ENCODE data around the gene RFX5. TPM values are rescaled to one million over a fixed set of nuclear protein-coding genes. Genes with fewer than 3 reads are reported as not detected.

RFX5 gene
- polyA plus RNA-seq, 2 of the 4 experiments (the other 2 are of a cell fraction) = 55.9 to 60.1 TPM

DNA sequence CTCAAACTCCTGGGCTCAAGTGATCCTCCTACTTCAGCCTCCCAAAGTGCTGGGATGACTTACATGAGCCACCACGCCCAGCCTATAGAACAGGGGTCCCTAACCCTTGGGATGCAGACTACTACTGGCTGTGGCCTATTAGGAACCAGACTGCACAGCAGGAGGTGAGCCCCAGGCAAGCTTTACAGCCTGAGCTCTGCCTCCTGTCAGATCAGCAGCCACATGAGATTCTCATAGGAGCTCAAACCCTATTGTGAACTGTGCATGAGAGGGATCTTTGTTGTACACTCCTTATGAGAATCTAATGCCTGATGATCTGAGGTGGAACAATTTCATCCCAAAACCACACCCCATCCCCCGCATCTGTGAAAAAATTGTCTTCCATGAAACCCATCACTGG is 39.0 kb upstream of the RFX5 start (continued):
- TF ChIP-seq PHF8 (IDR thresholded peaks at IDR 0.05; ENCODE audit: borderline replicate concordance, low read depth) = no peak

DNA sequence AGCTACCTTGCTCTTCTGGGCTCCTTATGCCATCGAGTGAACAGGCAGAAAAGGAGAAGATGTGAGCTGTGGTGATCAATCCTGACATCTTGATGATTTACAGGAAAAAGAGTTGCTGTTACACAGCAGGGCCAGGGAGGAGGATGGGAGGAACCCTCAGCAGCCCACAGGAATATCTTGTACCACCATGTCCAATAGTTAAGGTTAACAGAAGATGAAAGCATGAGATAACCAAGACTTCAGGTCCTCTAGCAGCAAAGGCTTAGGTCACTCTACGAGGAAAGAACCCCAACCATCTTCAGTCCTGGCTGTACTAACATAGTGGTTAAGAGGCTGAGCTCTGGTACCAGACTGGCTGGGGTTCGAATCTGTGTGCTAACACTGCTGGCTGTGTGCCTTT is 37.5 kb upstream of the RFX5 start:
- WGBS (ENCODE audit: missing lambda C conversion rate) = 40% methylated on average over 3 of the region's 3 CpGs
- no peaks in the 10 kb centered on the region for H3K4me1 ChIP-seq
- no peak overlapping the region for H3K27ac ChIP-seq
- no peak overlapping the region for H3K4me2 ChIP-seq
- ATAC-seq (peak in 1 of 2 experiments; percentile 64; a peak in 3 of 6 replicates), FAIRE-seq (no peak), DNase-seq (ENCODE audit: low read depth in 1 of 2, low spot score in 1 of 2) (no peak)
- H3K9me3 ChIP-seq = no peaks in the 10 kb centered on the region
- CTCF ChIA-PET = interaction anchor here (0.8 to 2.4 kb wide), 5 partner anchors 9 to 84 kb away, joined by 3 to 11 read pairs (median 7); no protein-coding TSS in a partner anchor
- TF ChIP-seq CHD2 (IDR thresholded peaks at IDR 0.05; ENCODE audit: low read length, partially characterized antibody) (no peak), MAFK (IDR thresholded peaks at IDR 0.05; ENCODE audit: partially characterized antibody) (no peak), POLR2AphosphoS2 (conservative IDR thresholded peaks at IDR 0.05; ENCODE audit: low read length) (no peak), NR3C1 (IDR thresholded peaks at IDR 0.05) (no peak), NFE2L2 (conservative IDR thresholded peaks at IDR 0.05; ENCODE audit: low read length) (no peak), KDM1A (IDR thresholded peaks at IDR 0.05; ENCODE audit: low read depth) (no peak), ZC3H11A (IDR thresholded peaks at IDR 0.05) (no peak), KDM5A (IDR thresholded peaks at IDR 0.05) (no peak), CBX8 (IDR thresholded peaks at IDR 0.05) (no peak), ZNF302 (CRISPR knock-in tag; IDR thresholded peaks at IDR 0.05) (no peak)
- TF ChIP-seq, protein P1, sequence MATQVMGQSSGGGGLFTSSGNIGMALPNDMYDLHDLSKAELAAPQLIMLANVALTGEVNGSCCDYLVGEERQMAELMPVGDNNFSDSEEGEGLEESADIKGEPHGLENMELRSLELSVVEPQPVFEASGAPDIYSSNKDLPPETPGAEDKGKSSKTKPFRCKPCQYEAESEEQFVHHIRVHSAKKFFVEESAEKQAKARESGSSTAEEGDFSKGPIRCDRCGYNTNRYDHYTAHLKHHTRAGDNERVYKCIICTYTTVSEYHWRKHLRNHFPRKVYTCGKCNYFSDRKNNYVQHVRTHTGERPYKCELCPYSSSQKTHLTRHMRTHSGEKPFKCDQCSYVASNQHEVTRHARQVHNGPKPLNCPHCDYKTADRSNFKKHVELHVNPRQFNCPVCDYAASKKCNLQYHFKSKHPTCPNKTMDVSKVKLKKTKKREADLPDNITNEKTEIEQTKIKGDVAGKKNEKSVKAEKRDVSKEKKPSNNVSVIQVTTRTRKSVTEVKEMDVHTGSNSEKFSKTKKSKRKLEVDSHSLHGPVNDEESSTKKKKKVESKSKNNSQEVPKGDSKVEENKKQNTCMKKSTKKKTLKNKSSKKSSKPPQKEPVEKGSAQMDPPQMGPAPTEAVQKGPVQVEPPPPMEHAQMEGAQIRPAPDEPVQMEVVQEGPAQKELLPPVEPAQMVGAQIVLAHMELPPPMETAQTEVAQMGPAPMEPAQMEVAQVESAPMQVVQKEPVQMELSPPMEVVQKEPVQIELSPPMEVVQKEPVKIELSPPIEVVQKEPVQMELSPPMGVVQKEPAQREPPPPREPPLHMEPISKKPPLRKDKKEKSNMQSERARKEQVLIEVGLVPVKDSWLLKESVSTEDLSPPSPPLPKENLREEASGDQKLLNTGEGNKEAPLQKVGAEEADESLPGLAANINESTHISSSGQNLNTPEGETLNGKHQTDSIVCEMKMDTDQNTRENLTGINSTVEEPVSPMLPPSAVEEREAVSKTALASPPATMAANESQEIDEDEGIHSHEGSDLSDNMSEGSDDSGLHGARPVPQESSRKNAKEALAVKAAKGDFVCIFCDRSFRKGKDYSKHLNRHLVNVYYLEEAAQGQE (IDR thresholded peaks at IDR 0.05) = no peak
- TF ChIP-seq, protein P2, sequence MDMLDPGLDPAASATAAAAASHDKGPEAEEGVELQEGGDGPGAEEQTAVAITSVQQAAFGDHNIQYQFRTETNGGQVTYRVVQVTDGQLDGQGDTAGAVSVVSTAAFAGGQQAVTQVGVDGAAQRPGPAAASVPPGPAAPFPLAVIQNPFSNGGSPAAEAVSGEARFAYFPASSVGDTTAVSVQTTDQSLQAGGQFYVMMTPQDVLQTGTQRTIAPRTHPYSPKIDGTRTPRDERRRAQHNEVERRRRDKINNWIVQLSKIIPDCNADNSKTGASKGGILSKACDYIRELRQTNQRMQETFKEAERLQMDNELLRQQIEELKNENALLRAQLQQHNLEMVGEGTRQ (IDR thresholded peaks at IDR 0.05) = no peak
- TF ChIP-seq, protein P3, sequence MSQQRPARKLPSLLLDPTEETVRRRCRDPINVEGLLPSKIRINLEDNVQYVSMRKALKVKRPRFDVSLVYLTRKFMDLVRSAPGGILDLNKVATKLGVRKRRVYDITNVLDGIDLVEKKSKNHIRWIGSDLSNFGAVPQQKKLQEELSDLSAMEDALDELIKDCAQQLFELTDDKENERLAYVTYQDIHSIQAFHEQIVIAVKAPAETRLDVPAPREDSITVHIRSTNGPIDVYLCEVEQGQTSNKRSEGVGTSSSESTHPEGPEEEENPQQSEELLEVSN (IDR thresholded peaks at IDR 0.05; ENCODE audit: borderline replicate concordance, low read depth) = no peak
- TF ChIP-seq, protein P4, sequence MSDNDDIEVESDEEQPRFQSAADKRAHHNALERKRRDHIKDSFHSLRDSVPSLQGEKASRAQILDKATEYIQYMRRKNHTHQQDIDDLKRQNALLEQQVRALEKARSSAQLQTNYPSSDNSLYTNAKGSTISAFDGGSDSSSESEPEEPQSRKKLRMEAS (IDR thresholded peaks at IDR 0.05) = no peak
- H3K4me3 ChIP-seq = no peak overlapping the region
- POLR2A ChIA-PET = no interaction called here

DNA sequence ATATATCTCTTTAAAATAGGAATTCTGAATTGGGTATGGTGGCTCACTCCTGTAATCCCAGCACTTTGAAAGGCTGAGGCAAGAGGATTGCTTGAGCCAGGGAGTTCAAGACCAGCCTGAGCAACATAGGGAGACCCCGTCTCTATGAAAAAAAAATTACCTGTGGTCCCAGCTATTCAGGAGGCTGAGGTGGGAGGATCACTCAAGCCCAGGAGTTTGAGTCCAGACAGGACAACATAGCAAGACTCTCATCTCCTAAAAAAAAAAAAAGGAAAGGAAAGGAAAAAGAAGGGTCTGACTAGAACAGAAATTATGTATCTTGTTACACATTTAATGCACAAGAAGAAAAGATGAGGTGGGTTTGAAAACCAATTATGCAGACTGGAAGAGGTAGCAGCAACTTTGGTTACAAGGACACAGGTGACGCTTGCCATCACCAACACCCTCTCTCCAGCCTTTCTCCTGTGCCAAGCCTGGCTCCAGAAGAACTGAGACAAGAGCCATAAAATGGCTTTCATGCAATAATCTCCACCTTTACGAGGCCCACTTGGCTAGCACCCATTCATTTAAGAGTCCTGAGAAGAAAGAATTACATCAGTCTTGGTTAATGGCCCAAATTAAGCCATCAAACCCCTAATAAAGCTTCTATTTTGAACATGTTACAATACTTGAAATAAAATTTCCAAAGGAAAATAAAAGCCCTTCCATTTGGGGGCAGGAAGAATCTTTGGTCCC is 30.3 kb upstream of the RFX5 start:
- Histone ChIP-seq H3K4me3 (no peak overlapping the region), H3K27ac (no peak overlapping the region), H3K4me2 (no peak overlapping the region), H3K4me1 (peaks cover 13% of the 10 kb centered on the region), H3K9me3 (no peaks in the 10 kb centered on the region)
- CTCF ChIA-PET = interaction anchor here (1.1 to 1.5 kb wide), 3 partner anchors 10 to 37 kb away, joined by 3 read pairs; no protein-coding TSS in a partner anchor
- FAIRE-seq = no peak
- TF ChIP-seq HOXA7 (CRISPR knock-in tag; IDR thresholded peaks at IDR 0.05) = no peak
- no peak for TF ChIP-seq KDM5A (IDR thresholded peaks at IDR 0.05)
- TF ChIP-seq HOXB13 (CRISPR knock-in tag; IDR thresholded peaks at IDR 0.05; ENCODE audit: low read depth) = no peak
- TF ChIP-seq, protein P3 (IDR thresholded peaks at IDR 0.05; ENCODE audit: borderline replicate concordance, low read depth) = no peak
- no peak for TF ChIP-seq MAFK (IDR thresholded peaks at IDR 0.05; ENCODE audit: partially characterized antibody)
- no peak for TF ChIP-seq HOXB5 (CRISPR knock-in tag; IDR thresholded peaks at IDR 0.05)
- no peak for ATAC-seq
- 44% methylated on average over 3 of the region's 3 CpGs for WGBS (ENCODE audit: missing lambda C conversion rate)
- POLR2A ChIA-PET = no interaction called here
- no peak for DNase-seq (ENCODE audit: low read depth in 1 of 2, low spot score in 1 of 2)
